Activated T-helper 9 cell treated with anti-CD3 and anti-CD28 coated beads, Interleukin-2, amount 50 U/mL, for 16 hours (primary cell): Measurements from ENCODE around the gene HYOU1.
"Not testable (repeated sequence)": the region's sequence is repeated elsewhere in the genome, so short reads cannot be mapped to it uniquely, and the experiment has no call there.

Experiments used
- DNase-seq: peaks from one replicate; pipeline ENCODE4 v3.0.0-alpha.2; 2020; ENCODE audit warnings: low read depth

HYOU1 gene

DNA sequence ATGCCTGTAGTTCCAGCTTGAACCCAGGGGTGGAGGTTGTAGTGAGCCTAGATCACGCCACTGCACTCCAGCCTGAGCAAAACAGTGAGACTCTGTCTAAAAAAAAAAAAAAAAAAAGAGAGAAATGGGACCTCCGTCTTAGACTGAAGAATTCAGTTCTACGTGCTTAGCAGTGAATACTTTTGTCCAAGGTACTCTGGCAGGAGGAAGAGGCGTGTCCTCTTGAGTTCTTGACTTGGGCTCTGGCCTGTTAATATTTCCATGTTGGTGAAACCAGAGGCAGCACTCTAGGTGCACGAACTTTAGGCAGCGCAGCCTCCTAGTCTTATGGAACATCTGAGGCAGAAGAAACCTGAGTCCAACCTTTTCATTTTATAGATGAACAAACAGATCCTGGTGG lies 30.1 kb upstream of the HYOU1 start:
- no peak for DNase-seq

- no peak for DNase-seq
Measured at GRCh38 chr11:119085437-119085847, 28.4 kb upstream of the HYOU1 start.

DNA sequence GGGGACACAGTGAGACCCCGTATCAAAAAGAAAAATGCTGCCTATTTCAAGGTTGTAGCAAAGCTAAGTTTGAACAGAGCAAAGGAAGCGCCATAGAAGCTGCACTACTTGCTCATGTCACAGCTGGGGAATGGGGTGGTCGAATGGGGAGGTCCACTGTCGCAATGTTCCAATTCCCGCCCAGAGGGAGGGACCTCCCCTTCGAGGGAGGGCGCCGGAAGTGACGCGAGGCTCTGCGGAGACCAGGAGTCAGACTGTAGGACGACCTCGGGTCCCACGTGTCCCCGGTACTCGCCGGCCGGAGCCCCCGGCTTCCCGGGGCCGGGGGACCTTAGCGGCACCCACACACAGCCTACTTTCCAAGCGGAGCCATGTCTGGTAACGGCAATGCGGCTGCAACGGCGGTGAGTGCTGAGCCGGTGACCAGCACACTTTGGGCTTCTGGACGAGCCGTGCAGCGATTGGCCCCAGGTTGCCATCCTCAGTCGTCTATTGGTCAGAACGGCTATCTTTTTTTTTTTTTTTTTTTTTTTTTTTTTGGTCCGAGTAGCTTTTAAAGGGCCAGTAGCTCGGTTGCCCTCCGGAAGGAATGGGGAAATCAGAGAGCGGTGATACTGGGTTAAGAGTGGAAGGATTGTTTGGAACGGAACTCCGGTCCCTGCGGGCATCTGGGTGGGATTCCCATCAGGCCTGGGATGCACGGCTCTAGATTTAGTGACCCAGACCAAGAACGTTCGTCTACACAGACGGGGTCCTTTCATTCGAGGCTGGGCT lies 27.8 kb upstream of the HYOU1 start, which contains the start of gene HMBS:
Gene HMBS, plus strand, starts transcription at position 219 of the 774 bp plus-strand sequence. Its CDS starts 153 bp downstream, at position 372.
- DNase-seq: peak; percentile 85

GRCh38 chr11:119081682-119082260 lies 24.8 kb upstream of the HYOU1 start:
- no peak for DNase-seq

DNA sequence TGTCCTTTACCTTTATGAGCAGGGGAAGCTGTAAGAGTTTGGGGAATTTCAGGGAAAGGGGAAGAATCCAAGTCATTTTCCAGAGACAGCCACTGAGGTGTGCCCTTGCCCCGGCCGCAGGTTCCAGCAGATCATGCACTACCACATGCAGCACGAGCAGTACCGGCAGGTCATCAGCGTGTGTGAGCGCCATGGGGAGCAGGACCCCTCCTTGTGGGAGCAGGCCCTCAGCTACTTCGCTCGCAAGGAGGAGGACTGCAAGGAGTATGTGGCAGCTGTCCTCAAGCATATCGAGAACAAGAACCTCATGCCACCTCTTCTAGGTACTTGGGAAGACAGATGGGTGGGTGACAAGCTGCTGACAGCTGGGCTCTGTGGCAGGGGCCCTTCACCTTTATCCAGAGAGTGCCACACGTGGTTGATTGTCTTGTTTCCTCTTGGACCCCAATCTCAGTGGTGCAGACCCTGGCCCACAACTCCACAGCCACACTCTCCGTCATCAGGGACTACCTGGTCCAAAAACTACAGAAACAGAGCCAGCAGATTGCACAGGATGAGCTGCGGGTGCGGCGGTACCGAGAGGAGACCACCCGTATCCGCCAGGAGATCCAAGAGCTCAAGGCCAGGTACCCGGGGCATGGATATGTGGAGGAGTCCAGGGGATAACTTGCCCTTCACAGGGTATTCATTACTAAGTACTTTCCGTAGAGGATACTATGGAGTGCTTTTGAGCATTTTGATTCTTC lies 21.8 kb upstream of the HYOU1 start:
- DNase-seq: no peak

GRCh38 chr11:119077839-119078238 lies 20.8 kb upstream of the HYOU1 start:
- DNase-seq: no peak

DNA sequence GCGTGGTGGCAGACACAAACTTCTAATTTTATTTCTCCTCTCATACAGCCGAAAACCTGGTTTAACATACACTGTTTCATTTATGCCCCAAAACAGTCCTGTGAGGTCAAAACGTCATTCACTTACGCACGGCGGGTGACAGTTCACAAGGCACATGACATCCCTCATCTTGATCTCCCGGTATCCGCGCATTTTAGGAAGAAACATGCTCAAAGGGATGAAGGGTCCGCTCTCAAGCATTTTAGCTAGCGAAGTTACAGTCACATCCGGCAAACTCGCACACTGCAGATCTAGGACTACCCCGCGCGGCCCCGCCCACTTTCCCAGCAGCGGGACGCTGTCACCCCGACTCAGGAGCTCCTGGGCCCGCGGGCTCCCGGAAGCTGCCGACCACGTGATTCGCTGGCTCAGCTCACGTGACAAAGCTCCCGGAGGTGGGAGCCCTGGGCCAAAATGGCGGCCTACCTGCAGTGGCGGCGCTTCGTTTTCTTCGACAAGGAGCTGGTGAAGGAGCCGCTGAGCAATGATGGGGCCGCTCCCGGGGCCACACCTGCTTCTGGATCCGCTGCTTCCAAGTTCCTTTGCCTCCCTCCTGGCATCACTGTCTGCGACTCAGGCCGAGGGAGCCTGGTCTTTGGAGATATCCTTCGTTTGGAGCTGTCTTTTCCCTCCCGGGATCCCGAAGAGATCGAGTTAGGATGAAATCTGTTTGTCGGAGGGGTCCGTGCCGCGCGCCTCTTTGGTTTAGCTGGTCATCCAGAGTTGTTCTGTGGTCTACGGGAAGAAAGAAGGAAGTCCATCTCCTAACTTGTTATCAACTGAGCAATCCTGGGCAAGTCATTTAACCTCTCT lies 10.6 kb upstream of the HYOU1 start, which contains the start of gene VPS11:
Gene VPS11, plus strand, starts transcription at position 448 of the 852 bp plus-strand sequence. Its CDS starts 6 bp downstream, at position 454.
- DNase-seq: peak; percentile 97

DNA sequence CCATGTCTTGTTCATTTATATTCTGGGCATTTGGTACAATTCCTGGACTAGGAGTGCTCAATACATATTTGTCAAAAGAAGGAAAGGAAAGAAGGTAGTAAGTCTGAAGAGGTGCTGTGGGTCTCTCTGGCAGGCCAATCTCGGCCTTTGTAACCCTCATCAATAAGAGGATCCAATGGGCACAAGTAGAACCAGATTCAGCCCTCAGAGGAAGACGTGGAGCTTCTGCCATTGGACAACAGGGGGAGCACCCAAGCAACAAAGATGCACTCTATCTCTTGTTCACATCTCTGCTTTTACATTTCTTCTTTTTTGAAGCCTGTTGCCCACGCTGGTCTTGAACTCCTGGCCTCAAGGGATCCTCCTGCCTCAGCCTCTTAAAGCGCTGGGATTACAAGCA lies 8.4 kb upstream of the HYOU1 start:
- no peak for DNase-seq

DNA sequence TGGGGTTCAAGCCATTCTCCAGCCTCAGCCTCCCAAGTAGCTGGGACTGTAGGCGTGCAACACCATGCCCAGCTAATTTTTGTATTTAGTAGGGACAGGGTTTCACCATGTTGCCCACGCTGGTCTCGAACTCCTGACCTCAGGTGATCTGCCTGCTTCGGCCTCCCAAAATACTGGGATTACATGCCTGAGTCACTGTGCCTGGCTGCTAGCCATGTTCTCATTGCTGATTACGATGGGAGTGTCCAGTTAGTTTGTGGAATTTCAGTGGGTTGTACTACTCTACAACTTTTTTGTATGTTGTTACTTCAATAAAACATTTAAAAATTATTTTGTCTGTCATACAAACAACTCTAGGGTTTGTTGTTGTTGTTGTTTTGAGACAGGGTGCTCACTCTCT lies 5.8 kb upstream of the HYOU1 start:
- no peak for DNase-seq

DNA sequence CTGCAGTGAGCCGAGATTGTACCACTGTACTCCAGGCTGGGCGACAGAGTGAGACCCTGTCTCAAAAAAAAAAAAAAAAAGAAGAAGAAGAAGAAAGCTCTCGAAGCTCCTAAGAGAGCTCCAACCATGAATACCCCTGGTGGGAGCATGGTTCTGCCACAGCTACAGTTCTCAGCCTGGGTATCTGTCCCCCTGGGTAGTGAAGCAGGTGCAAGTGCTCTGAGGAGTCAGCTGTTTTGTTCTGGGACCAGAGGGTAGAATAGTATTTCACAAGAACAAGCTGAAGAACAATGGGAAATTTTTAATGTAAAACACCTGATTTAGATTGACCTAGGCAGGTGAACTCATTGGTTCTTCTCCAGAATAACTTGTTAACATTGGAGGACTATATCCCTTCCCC lies 4.3 kb upstream of the HYOU1 start:
- no peak for DNase-seq

DNA sequence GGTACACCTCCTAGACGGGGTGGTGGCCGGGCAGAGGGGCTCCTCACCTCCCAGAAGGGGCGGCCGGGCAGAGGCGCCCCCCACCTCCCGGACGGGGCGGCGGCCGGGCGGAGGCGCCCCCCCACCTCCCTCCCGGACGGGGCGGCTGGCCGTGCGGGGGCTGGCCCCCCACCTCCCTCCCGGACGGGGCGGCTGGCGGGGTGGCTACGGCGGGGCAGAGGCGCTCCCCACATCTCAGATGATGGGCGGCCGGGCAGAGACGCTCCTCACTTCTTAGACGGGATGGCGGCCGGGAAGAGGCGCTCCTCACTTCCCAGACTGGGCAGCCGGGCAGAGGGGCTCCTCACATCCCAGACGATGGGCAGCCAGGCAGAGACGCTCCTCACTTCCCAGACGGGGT lies 2.1 kb upstream of the HYOU1 start:
- not testable (repeated sequence) for DNase-seq

DNA sequence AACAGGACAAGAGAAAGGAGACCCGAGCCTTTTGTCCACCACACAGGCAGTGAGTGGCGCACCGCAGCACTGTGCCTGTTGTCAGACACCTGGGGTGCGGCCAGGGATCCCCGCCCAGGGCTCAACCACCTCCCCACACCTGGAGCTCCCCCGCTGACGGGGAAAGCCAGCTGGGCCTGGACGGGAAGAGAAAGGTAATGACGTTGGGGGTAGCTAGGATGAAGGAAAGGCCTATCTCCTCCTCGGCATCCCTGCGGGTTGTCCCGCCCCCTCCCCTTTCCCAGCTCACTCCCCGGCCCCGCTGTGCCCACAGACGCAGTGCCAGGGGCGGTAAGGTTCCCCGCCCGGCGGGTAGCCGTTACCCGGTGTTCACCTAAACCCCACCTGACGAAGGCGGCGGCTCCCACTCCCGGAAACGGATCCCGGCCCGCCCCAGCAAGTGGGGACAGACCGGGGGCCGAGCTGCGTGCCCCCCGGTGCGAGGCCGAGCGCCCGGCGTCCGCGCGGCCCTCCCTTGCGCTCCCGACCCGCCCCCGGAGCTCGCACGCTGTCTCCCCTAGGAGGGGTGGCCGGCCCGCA lies 495 bp downstream of the HYOU1 start:
- DNase-seq: peak; percentile 35

DNA sequence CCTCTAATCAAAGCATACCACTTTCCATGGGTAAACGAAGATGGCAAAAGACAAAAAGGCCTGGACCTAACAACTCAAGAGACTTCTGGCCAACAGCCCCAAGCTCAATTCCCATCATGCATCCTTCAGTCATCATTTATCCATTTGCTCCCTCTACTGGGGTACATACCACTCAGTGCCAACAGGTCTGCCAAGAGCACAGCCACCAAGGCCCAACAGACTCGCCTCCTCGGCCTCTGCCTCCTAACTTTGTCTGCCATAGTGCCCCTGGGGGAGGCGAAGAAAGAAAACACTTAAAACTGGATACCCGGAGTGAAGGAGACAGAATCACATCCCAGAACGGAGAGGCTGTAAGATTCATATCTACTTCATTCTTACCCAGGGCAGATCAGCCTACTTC lies 1.1 kb downstream of the HYOU1 start:
- DNase-seq: no peak

DNA sequence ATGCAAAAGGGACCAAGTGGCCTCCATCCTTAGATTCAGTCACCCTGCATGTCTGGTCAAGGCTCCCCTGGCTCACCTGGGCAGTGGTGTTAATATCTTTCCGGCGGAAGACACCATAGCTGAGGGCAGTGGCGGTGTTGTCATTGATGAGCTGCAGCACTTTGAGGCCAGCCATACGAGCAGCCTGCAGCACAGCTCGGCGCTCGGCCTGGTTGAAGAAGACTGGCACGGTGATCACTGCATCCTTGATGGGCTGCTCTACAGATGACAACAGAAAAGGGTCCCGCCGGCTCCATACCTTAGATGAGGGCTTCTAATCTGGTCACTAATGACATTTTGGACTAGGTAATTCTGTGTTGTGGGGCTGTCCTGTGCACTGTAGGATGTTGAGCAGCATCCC lies 2.6 kb downstream of the HYOU1 start:
- DNase-seq: no peak

- no peak for DNase-seq
Measured at GRCh38 chr11:119052163-119052814, 4.7 kb downstream of the HYOU1 start.

DNA sequence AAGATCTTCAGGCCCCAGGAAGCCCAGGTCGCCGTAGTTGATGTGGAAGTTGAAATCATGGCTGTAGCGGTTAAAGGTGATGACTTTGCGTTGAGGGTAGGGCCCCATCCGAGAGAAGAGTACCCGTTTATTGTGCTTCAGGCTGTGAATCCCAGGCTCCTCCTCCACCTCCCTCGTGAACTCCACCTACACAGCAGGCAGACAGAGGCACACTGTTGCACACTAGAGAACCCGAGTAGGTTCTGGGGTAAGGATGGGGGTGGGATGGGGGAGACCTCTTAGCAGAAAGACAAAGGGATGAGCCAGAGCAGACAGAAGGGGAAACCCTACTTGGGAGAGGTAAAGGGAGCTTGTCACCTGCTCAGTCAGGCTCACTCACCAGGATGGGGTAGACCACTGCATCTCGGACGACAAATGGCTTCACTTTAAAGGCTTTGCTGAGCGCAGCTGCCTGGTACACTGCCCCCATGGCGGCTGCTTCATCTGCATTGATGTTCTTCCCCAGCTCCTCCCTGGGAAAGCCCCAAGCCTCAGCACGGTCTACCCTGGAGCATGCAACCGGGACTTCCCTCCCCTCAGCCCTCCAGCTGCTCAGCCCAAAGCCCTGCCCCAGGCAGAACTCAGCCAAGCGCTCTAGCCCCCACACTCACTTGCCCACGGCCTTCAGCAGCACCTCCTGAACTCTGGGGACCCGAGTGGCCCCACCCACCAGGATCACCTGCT lies 5.4 kb downstream of the HYOU1 start:
- DNase-seq: no peak

DNA sequence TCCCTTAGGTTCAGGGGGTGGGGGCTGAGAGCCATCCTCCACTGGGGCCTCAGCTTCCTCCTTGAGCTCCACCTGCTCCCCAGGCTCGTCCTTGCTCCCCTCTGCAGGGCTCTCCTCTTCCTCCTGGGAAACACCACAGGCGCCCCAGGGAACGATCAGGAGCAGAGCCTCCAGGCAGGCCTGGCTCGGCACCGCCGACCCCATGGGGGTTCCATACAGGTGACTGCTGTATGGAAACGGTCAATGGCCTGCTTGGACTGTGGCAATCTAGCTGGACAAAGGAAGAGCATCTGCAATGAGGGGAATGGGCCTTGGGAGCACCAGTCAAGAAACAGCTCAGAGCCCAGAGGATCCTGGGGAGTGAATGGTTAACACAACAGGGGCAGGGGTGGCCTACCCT lies 7.9 kb downstream of the HYOU1 start:
- DNase-seq: no peak

GRCh38 chr11:119048644-119049043 lies 8.4 kb downstream of the HYOU1 start:
- no peak for DNase-seq

DNA sequence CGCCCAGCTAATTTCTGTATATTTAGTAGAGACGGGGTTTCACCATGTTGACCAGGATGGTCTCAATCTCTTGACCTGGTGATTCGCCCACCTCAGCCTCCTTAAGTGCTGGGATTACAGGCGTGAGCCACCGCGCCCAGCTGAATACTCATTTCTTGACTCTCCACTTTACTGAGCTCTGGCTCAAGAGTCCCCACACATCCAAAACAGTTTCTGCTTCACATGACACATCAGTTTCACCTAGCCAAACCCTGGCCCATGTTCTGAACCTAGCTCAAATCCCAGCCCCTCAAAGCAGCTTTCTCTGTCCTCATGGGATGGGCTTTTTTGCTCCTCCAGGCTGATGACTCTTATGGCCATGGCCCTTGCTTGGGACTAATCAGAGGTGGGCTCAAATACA lies 9.8 kb downstream of the HYOU1 start:
- DNase-seq: no peak

DNA sequence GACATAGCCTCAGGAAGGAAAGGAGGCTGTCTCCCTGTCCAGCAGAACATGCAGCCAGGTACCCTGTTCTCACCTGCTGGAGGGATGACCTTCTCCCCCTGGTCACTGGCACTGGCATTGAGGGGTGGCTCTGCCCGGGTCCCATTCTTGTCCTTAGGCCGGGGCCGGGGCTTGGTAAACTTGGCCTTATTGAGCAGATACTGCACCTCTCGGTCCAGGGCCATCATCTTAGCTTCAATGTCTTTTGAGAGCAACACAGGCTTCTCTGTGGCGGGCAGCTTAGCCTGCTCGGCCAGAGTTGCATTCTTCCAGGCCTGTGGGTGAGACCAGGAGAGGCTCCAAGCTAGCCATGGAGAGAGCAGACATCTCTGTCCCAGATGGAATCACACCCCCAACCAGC lies 10.5 kb downstream of the HYOU1 start:
- no peak for DNase-seq
